ENCODE data around the gene ZSCAN2.
"Not testable (repeated sequence)": the region's sequence is repeated elsewhere in the genome, so short reads cannot be mapped to it uniquely, and the experiment has no call there.

Gene ZSCAN2

GRCh38 chr15:84600687-84601554, at the start of gene ZSCAN2:
ZSCAN2 (plus strand) TSS chr15:84601009; CDS start chr15:84603928, 2,919 bp downstream.
- DNase-seq (ENCODE audit: extremely low read depth in 1 of 2, low read depth in 1 of 2): peak; percentile 92 to 93

- not testable (repeated sequence) for DNase-seq (ENCODE audit: extremely low read depth in 1 of 2, low read depth in 1 of 2)
Measured at GRCh38 chr15:84551624-84552023, 49.2 kb upstream of the ZSCAN2 start.

- no peak for DNase-seq (ENCODE audit: extremely low read depth in 1 of 2, low read depth in 1 of 2)
Measured at GRCh38 chr15:84552896-84553295, 47.9 kb upstream of the ZSCAN2 start.

- DNase-seq (ENCODE audit: extremely low read depth in 1 of 2, low read depth in 1 of 2): not testable (repeated sequence)
Measured at GRCh38 chr15:84556690-84557089, 44.1 kb upstream of the ZSCAN2 start.

- not testable (repeated sequence) for DNase-seq (ENCODE audit: extremely low read depth in 1 of 2, low read depth in 1 of 2)
Measured at GRCh38 chr15:84568021-84568420, 32.8 kb upstream of the ZSCAN2 start.

- DNase-seq (ENCODE audit: extremely low read depth in 1 of 2, low read depth in 1 of 2): peak in 1 of 2 donors; percentile 15
Measured at GRCh38 chr15:84570164-84570735, 30.6 kb upstream of the ZSCAN2 start.

- no peak for DNase-seq (ENCODE audit: extremely low read depth in 1 of 2, low read depth in 1 of 2)
Measured at GRCh38 chr15:84572231-84572630, 28.6 kb upstream of the ZSCAN2 start.

- DNase-seq (ENCODE audit: extremely low read depth in 1 of 2, low read depth in 1 of 2): no peak
Measured at GRCh38 chr15:84575493-84575892, 25.3 kb upstream of the ZSCAN2 start.

- not testable (repeated sequence) for DNase-seq (ENCODE audit: extremely low read depth in 1 of 2, low read depth in 1 of 2)
Measured at GRCh38 chr15:84577891-84578290, 22.9 kb upstream of the ZSCAN2 start.

GRCh38 chr15:84579261-84579721, 21.5 kb upstream of the ZSCAN2 start:
- not testable (repeated sequence) for DNase-seq (ENCODE audit: extremely low read depth in 1 of 2, low read depth in 1 of 2)

GRCh38 chr15:84581676-84582428, 19.0 kb upstream of the ZSCAN2 start:
- DNase-seq (ENCODE audit: extremely low read depth in 1 of 2, low read depth in 1 of 2): not testable (repeated sequence)

- no peak for DNase-seq (ENCODE audit: extremely low read depth in 1 of 2, low read depth in 1 of 2)
Measured at GRCh38 chr15:84582583-84583157, 18.1 kb upstream of the ZSCAN2 start.

- not testable (repeated sequence) for DNase-seq (ENCODE audit: extremely low read depth in 1 of 2, low read depth in 1 of 2)
Measured at GRCh38 chr15:84583921-84584320, 16.9 kb upstream of the ZSCAN2 start.

- DNase-seq (ENCODE audit: extremely low read depth in 1 of 2, low read depth in 1 of 2): no peak
Measured at GRCh38 chr15:84586696-84587095, 14.1 kb upstream of the ZSCAN2 start.

GRCh38 chr15:84588053-84588874, 12.5 kb upstream of the ZSCAN2 start:
- DNase-seq (ENCODE audit: extremely low read depth in 1 of 2, low read depth in 1 of 2): peak; percentile 57 to 77

GRCh38 chr15:84590406-84590805, 10.4 kb upstream of the ZSCAN2 start:
- no peak for DNase-seq (ENCODE audit: extremely low read depth in 1 of 2, low read depth in 1 of 2)

GRCh38 chr15:84591815-84592214, 9.0 kb upstream of the ZSCAN2 start:
- no peak for DNase-seq (ENCODE audit: extremely low read depth in 1 of 2, low read depth in 1 of 2)

- DNase-seq (ENCODE audit: extremely low read depth in 1 of 2, low read depth in 1 of 2): no peak
Measured at GRCh38 chr15:84594617-84595290, 6.1 kb upstream of the ZSCAN2 start.

- no peak for DNase-seq (ENCODE audit: extremely low read depth in 1 of 2, low read depth in 1 of 2)
Measured at GRCh38 chr15:84595660-84596059, 5.1 kb upstream of the ZSCAN2 start.

- no peak for DNase-seq (ENCODE audit: extremely low read depth in 1 of 2, low read depth in 1 of 2)
Measured at GRCh38 chr15:84597296-84597695, 3.5 kb upstream of the ZSCAN2 start.

All from stimulated activated CD8-positive, alpha-beta memory T cell treated with anti-CD3 and anti-CD28 coated beads, Interleukin-7, amount 100 ng/mL, for 48 hours (primary cell).